HG03571 (cell line): Measurements from ENCODE around the gene ADAMTS3.
A peak's percentile ranks its signal among the peaks of the same experiment; 100 is the strongest.
"Not testable (repeated sequence)": the region's sequence is repeated elsewhere in the genome, so short reads cannot be mapped to it uniquely, and the experiment has no call there.

ENCODE experiments used
- ATAC-seq: cut with Tn5 transposase; IDR thresholded peaks from one replicate; pipeline ENCODE4 v1.9.1; 2021; ENCODE audit not compliant: unreplicated experiment

ADAMTS3 gene

DNA sequence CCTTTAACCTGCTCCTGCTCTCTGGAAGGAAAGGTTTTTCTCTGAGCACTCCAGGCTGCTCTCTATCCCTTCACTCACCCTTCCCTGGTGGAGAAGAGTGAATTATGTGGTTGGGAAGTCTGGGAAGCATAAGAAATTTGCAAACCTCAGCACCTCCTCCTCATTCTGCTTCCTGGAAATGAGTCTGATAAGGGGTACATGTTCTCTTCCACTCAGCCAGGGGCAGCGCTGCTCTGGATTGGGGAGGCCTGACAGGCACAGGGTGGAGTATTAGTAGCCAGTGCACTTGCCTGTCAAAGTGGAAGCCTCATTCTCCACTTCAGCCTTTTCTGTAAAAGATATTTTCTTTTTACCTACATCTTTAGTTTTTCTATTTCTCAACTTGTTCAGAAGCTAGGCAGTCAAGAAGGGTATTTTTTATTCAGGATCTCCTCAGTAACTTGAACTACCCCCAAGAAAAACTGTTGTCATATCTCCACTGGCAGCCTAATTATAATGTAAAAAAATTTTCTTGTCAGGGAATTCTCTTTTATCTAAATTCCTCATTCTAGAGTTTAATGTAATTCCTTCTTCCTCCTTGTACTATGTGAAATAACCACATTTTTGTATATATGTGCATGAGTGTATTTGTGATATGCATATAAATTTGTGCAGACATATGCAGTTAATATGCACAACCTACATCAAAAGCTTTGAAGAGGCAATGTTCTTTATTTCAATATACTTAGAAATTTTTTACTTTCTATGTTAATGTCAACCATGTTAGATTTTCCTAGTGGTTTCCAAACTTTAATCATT is 15.3 kb downstream of the ADAMTS3 start:
- ATAC-seq = no peak

DNA sequence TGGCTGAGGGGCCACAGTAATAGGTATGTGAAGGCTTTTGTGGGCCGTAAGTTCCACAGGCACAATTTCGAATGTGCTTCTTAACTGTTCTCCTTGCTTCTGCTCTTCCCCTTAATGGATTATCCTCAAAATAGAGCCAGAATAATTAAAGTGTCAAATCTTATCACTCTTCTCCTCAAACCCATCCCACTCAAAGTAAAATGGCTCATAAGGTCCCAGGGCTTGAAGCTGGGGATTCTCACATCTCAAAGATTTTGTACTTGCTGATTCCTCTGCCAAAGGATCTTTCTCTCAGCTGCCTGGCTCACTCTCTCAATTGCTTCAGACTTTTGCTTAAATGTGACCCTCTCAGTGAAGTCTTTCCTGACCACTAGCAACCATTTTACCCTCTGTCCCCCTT is 16.6 kb downstream of the ADAMTS3 start:
- no peak for ATAC-seq

GRCh38 chr4:72546456-72546855 is 22.6 kb downstream of the ADAMTS3 start:
- no peak for ATAC-seq

DNA sequence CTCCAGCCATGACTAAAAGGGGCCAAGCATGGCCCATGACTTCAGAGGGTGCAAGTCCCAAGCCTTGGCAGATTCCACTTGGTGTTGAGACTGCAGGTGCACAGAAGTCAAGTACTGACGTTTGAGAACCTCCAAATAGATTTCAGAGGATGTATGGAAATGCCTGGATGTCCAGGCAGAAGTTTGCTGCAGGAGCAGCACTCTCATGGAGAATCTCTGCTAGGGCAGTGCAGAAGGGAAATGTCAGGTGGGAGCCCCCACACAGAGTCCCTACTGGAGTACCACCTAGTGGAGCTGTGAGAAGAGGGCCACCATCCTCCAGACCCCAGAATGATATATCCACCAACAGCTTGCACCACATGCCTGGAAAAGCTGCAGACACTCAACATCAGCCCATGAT is 28.3 kb downstream of the ADAMTS3 start:
- ATAC-seq = not testable (repeated sequence)

DNA sequence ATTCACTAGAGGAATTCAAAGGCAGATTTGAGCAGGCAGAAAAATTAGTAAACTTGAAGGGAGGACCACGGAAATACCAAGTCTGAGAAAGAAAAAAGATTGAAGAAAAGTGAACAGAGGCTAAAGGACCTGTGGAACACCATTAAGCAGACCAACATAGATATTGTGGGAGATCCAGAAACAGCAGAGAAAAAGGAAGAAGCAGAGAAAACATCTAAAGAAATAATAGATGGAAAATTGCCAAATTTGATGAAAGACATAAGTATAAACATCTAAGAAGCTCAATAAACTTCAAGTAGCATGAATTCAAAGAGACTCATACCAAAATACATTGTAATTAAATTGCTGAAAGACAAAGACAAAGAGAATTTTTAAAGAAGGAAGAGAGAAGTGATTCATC is 31.0 kb downstream of the ADAMTS3 start:
- no peak for ATAC-seq

DNA sequence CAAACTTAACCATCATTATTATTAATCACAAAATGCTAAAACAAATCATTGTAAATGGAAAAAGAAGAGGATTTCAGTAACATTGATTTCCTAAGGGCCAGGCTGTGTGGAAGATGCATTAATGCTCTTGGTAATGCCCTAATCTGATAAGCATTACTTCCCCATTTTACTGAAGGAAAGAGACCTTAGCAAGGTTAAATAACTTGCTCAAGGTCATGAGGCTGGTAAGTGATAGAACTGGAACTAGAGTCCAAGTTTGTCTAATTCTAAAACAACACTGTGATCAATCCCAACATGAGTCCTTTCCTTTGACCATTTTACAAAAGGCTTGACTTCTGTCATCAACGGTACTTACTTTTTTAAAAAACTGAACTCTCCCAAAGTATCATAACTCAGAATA is 32.6 kb downstream of the ADAMTS3 start:
- ATAC-seq = no peak

DNA sequence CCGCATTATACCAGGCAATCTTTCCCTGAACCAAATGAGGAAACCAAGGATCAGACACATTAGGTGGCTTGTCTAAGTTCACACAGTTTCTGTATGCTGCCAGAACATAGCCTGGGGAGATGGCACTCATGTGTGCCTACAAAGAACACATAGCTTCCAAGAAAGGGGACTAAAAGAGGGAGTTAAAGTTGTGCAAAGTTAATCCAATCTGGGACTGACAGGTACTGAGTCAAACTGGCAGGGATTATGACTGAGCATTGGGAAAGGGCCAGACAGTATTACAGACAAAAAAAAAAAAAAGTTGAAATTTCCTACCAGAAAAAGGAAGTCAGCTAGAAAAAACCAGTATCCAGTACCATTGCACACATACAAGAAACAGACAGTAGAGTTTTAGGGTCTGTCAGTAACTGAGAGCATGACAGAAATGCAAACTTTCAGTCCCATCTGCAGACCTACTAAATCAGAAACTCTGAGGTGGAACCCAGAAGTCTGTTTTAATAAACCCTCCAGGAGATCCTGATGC is 37.2 kb downstream of the ADAMTS3 start:
- no peak for ATAC-seq

GRCh38 chr4:72531322-72531721 is 37.7 kb downstream of the ADAMTS3 start:
- ATAC-seq = no peak

DNA sequence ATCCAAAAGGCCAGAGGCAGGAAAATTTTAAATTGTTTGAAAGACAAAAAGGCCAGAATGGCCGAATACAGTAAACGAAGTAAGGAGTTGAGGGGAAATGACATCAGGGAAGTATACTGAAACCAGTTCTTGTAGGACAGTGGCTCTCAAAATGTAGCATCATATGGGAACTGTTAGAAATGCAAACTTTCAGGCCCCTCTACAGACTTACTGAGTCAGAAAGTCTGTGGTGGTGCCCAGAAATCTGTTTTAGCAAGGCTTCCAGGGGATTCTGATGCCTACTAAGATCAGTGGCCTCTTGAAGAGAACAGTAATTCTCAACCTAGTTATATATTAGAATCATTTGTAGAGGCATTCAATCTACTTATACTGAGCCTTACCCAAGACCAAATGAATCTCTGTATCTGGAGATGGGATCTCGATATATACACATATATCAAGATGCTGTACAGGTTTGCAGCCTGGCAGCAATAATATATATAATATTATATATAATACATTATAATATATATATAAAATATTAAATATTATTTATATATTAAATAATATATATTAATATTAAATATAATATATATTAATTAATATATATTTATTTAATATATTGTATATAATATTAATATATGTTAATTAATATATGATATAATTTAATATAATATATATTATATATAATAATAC is 39.7 kb downstream of the ADAMTS3 start:
- ATAC-seq = no peak

DNA sequence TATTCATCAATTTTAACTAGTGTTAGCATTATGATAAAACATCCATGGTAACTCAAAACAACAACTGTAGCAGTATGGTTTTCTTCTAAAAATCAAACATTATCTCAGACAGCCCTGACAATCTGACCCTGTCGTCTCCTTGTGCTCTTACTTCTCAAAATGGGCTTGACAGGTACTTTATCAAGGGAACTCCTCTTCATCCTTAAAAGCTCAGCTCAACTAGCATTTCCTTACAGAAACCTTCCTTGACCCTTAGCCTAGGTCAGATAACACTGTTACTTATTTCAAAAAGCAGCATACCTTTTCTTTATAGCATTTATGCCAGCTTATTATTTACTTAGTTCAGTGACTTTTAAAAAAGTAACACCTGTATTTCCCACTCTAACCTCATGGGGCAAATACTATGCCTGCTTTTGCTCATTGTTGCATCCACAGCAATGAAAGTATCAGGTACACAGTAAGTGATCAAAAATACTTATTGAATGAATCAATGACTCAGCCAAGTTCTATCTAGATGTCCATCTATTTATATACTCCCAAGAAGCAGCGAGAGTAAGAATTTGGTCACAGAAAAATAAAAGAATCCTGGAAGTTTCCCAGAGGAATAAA is 41.9 kb downstream of the ADAMTS3 start:
- ATAC-seq = no peak

GRCh38 chr4:72525938-72526337 is 43.1 kb downstream of the ADAMTS3 start:
- no peak for ATAC-seq

DNA sequence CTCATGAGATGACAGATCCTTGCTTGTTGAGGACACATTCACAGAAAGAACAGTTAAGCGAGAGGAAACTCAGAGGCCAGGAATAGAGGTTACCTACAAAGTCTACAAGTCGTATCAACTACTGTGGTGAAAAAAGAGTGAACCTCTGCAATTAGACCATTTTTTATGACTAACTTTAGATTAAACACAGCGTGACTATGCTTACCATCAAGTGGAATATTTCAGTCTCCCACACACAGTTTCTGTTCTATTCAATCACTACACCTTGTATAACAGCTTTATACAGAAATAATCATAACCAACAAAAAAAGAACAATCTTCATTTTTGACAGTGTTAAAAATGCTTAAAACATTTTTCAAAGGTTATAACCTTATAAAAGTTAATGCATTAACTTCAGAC is 46.6 kb downstream of the ADAMTS3 start:
- no peak for ATAC-seq

- ATAC-seq = no peak
These were observed 55.8 kb downstream of the ADAMTS3 start for GRCh38 chr4:72513227-72513626.

- no peak for ATAC-seq
These were observed 61.1 kb downstream of the ADAMTS3 start for GRCh38 chr4:72507860-72508419.

GRCh38 chr4:72507167-72507566 is 61.9 kb downstream of the ADAMTS3 start:
- no peak for ATAC-seq

- peak; percentile 89 for ATAC-seq
These were observed 63.7 kb downstream of the ADAMTS3 start for GRCh38 chr4:72505314-72505744.

DNA sequence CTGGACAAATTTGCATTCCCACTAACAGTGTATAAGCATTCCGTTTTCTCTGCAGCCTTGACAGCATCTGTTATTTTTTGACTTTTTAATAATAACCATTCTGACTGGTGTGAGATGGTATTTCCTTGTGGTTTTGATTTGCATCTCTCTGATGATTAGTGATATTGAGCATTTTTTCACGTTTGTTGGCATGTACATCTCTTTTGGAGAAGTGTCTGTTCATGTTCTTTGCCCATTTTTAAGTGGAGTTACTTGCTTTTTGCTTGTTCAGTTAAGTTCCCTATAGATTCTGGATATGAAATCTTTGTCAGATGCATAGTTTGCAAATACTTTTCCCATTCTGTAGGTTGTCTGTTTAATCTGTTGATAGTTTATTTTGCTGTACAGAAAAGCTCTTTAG is 68.8 kb downstream of the ADAMTS3 start:
- ATAC-seq = no peak

- ATAC-seq = no peak
These were observed 72.9 kb downstream of the ADAMTS3 start for GRCh38 chr4:72496119-72496518.

DNA sequence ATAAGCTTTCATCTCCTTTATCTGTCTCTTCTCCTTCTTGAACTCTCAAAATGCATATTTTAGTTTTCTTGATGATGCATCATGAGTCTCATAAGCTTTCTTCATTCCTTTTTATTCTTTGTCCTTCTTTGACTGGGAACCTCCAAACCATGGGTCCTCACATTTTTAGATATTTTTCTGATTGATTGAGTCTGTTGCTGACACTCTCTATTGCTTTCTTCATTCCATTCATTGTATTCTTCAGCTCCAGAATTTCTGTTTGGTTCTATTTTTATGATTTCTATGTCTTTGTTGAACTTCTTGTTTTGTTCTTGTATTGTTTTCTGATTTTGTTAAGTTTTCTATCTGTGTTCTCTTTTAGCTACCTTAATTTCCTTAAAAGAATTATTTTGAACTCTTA is 74.9 kb downstream of the ADAMTS3 start:
- no peak for ATAC-seq

- no peak for ATAC-seq
These were observed 79.8 kb downstream of the ADAMTS3 start for GRCh38 chr4:72489267-72489666.

GRCh38 chr4:72486991-72487390 is 82.0 kb downstream of the ADAMTS3 start:
- no peak for ATAC-seq

- no peak for ATAC-seq
These were observed 84.0 kb downstream of the ADAMTS3 start for GRCh38 chr4:72484981-72485380.
